ENCODE data around the gene TLR10. TPM values are rescaled to one million over a fixed set of nuclear protein-coding genes. Genes with fewer than 3 reads are reported as not detected.

TLR10 gene
- total RNA-seq, 2 experiments from 2014 or later: 27.4 to 34.5 TPM

DNA sequence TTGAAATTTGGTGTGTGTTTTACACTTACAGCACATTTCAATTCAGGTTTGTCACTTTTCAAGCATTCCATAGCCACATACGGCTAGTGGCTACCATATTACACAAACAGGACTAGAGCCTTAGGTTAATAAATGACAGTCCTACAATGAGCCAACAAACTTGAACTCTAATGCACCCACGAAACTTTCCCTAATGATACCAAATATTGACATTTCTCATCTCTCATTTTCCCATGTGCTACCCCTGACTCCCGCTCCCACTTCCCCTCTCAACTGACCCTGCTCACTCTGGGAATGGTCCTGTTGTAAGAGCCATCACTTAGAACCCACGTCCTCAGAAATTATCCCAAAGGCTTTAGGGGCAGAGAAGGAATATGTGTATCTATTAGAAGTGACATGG, 4.9 kb upstream of the TLR10 start:
- Histone ChIP-seq H3K79me2 (ENCODE audit: insufficient read depth, low read depth, low read length) (peaks cover under 1% of the 10 kb centered on the region; the same call in 1 of the 2 replicates), H3K4me1 (ENCODE audit: insufficient read depth, low read length, poor library complexity, severe bottlenecking) (peaks cover 10% of the 10 kb centered on the region), H3K9me3 (ENCODE audit: low read length) (peaks cover 16% of the 10 kb centered on the region; the same call in 1 of the 2 replicates), H2AFZ (ENCODE audit: low read length) (no peak overlapping the region), H3K9me2 (ENCODE audit: insufficient read depth, low read length) (no peaks in the 10 kb centered on the region), H3K4me2 (ENCODE audit: low read length) (no peak overlapping the region), H4K20me1 (ENCODE audit: insufficient read depth, low read length) (no peaks in the 10 kb centered on the region), H3K27ac (ENCODE audit: low read depth, low read length, poor library complexity, severe bottlenecking) (no peak overlapping the region), H3K4me3 (ENCODE audit: low read depth, low read length, poor library complexity, severe bottlenecking) (no peak overlapping the region), H3K36me3 (ENCODE audit: insufficient read depth, low read length) (no peaks in the 10 kb centered on the region; the same call in 1 of the 2 replicates)
- TF ChIP-seq, protein P1, sequence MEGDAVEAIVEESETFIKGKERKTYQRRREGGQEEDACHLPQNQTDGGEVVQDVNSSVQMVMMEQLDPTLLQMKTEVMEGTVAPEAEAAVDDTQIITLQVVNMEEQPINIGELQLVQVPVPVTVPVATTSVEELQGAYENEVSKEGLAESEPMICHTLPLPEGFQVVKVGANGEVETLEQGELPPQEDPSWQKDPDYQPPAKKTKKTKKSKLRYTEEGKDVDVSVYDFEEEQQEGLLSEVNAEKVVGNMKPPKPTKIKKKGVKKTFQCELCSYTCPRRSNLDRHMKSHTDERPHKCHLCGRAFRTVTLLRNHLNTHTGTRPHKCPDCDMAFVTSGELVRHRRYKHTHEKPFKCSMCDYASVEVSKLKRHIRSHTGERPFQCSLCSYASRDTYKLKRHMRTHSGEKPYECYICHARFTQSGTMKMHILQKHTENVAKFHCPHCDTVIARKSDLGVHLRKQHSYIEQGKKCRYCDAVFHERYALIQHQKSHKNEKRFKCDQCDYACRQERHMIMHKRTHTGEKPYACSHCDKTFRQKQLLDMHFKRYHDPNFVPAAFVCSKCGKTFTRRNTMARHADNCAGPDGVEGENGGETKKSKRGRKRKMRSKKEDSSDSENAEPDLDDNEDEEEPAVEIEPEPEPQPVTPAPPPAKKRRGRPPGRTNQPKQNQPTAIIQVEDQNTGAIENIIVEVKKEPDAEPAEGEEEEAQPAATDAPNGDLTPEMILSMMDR (conservative IDR thresholded peaks at IDR 0.05; ENCODE audit: low read length): no peak
- TF ChIP-seq EZH2phosphoT487 (IDR thresholded peaks at IDR 0.05; ENCODE audit: borderline replicate concordance, low read depth, low read length): no peak
- ChIA-PET CTCF (ENCODE audit: unreplicated experiment) (no interaction called here), POLR2A (no interaction called here)
- BruUV-seq (replicated peaks): no TSS peak
- intact Hi-C loops (cut with micrococcal nuclease; ENCODE audit: unreplicated experiment): loop anchor here (10.0 kb wide), 1 partner anchor 347 kb away; no protein-coding TSS in a partner anchor
- DNase-seq (ENCODE audit: low spot score): no peak

GRCh38 chr4:38785901-38786402, 3.2 kb upstream of the TLR10 start:
- Histone ChIP-seq H3K9me3 (ENCODE audit: low read length) (peaks cover 16% of the 10 kb centered on the region; the same call in 1 of the 2 replicates), H3K4me1 (ENCODE audit: insufficient read depth, low read length, poor library complexity, severe bottlenecking) (peaks cover 19% of the 10 kb centered on the region), H3K27ac (ENCODE audit: low read depth, low read length, poor library complexity, severe bottlenecking) (no peak overlapping the region), H3K4me2 (ENCODE audit: low read length) (no peak overlapping the region), H3K36me3 (ENCODE audit: insufficient read depth, low read length) (no peaks in the 10 kb centered on the region; the same call in 1 of the 2 replicates), H4K20me1 (ENCODE audit: insufficient read depth, low read length) (no peaks in the 10 kb centered on the region), H3K9me2 (ENCODE audit: insufficient read depth, low read length) (no peaks in the 10 kb centered on the region), H3K4me3 (ENCODE audit: low read depth, low read length, poor library complexity, severe bottlenecking) (no peak overlapping the region), H2AFZ (ENCODE audit: low read length) (no peak overlapping the region; the same call in 1 of the 2 replicates), H3K79me2 (ENCODE audit: insufficient read depth, low read depth, low read length) (peaks cover 18% of the 10 kb centered on the region)
- BruUV-seq (replicated peaks): no TSS peak
- no peak for TF ChIP-seq EZH2phosphoT487 (IDR thresholded peaks at IDR 0.05; ENCODE audit: borderline replicate concordance, low read depth, low read length)
- TF ChIP-seq, protein P1 (conservative IDR thresholded peaks at IDR 0.05; ENCODE audit: low read length): no peak
- intact Hi-C loops (cut with micrococcal nuclease; ENCODE audit: unreplicated experiment): loop anchor here (10.0 kb wide), 1 partner anchor 349 kb away; no protein-coding TSS in a partner anchor
- ChIA-PET CTCF (ENCODE audit: unreplicated experiment) (no interaction called here), POLR2A (interaction anchor here (0.9 to 8.9 kb wide), 5 partner anchors 18 to 75 kb away, joined by 3 to 348 read pairs (median 6); partner anchors contain the start of gene TLR1)
- DNase-seq (ENCODE audit: low spot score): no peak

All from OCI-LY7 (cell line).